Endothelial cell of umbilical vein (primary cell): ENCODE measurements around the gene RPL22L1. TPM values are rescaled to one million over a fixed set of nuclear protein-coding genes. Genes with fewer than 3 reads are reported as not detected.

Experiments used
- polyA plus RNA-seq, 4 experiments: library from polyadenylated mRNA; depleted of rRNA in 3 of 4; stranded (reverse) in 3 of 4; unstranded in 1 of 4; fragments of >200 nt; gene quantifications; 2 replicates each; pipeline versions ENCODE4 v1.2.1 to v1.2.3, GENCODE V29; 2011 to 2012; ENCODE audit warnings: missing spikeins in 1 of 4
- total RNA-seq: library from RNA; stranded (reverse); gene quantifications from 2 replicates; pipeline ENCODE4 v1.2.3, GENCODE V29; 2021

The RPL22L1 gene
- total and polyA plus RNA-seq, 2 donors (not counting 3 experiments of a cell fraction or from before 2014, with no cell fraction given): 65.0 to 176 TPM

Other genes with a start within 250 kb of the RPL22L1 start
- 10.9 and 12.3 TPM in 2 replicates for gene EIF5A2, start 38.4 kb upstream of the RPL22L1 start, total RNA-seq
- 1.8 and 3.7 TPM in 2 replicates for gene EIF5A2, start 38.4 kb upstream of the RPL22L1 start, polyA plus RNA-seq
- not detected in 2 replicates for gene SLC2A2, start 156.5 kb upstream of the RPL22L1 start, total RNA-seq
- gene SLC2A2, start 156.5 kb upstream of the RPL22L1 start, polyA plus RNA-seq: not detected in 2 replicates